ENCODE results near the gene MRPL10. TPM values are rescaled to one million over a fixed set of nuclear protein-coding genes. Genes with fewer than 3 reads are reported as not detected.

MRPL10 gene
- total RNA-seq = 53.5 TPM
- long read RNA-seq, transcript MRPL10-202 (5 exons, 1,725 nt) = major isoform, 52 of 116 reads
- long read RNA-seq, transcript MRPL10-203 (6 exons, 1,622 nt) = minor isoform, 21 of 116 reads
- long read RNA-seq, partial matches to known transcripts = 34 of 116 reads
- long read RNA-seq, other reads (novel, unspliced or antisense) = 7 of 116 reads

DNA sequence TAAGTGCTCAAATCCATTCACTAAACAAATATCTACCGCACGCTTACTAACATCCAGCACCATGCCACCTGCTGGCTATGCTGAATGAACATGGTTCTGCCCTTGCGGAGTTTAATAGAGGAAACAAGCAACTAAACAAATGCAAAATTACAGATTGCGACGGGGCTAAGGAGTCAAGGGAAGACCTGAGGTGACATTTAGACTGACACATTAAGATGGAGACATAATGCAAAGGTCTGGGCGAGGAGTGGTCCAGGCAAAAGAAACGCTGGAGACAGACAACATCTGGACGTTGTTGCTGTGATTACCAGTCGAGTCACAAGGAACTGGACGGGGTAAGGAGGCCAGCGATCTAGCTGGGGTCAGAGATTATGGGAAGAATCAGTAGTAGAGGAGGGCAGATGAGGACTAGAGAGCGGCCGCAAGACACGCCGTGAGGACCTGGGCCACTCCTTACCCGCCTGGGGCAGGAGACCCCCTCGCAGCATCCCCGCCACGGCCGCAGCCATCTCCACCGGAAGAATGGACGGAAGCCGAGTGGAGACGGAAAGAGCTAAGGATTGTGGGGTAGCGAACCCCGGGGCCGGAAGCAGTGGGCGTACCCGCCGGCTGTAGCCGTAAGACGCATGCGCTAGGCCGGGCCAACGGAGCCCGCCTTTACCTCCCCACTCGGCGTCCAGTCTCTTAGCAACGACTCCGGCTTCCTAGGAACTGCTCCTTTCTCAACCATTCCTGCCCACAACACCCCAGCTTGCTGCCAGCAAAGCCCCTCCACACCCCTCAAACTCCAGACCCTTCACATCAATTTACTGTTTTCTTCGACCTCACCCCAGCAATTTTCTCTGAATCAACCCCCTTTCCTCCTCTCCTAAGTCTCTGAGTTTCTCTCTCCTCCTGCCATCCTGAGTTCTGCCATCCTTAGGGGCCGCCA, at the start of gene MRPL10, which contains the start of gene LRRC46:
TSS of gene MRPL10 (minus strand) at position 539 of the 931 bp plus-strand sequence. CDS start at position 509, 30 bp downstream.
TSS of gene LRRC46 (plus strand) at position 668 of the 931 bp plus-strand sequence. CDS start 320 bp downstream, outside the sequence.
- intact Hi-C loops (cut with DNase I) = no loop called here
- ATAC-seq (ENCODE audit: poor library complexity) = peak; percentile 98
- DNase-seq = peak; percentile 96

DNA sequence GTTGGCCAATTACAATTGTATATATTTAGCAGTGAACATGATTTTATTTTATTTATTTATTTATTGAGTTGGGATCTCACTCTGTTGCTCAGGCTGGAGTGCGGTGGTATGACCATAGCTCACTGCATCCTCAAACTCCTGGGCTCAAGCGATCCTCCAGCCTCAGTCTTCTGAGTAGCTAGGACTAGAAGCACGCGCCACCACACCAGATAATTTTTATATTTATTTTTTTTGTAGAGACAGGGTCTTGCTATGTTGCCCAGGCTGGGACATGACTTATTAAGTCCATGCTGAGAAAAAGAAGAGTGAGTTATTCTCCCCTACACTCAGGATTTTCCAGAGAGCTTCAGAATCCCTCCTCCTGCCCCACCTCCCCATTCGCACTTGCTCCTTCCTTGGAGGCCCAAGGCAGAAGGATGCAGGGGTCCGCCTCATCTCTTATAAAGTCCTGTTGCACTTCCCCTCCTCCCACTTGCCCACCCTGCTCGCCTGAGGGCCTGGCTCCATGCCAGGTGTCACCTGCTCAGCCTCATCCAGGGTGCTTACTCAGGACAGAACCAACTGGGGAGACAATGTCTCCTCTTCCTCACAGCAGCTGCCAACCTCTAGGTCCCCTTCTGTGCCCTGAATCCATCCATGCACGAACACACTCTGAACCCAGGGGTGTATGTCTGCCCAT, 48.6 kb upstream of the MRPL10 start:
- intact Hi-C loops (cut with DNase I) = no loop called here
- no peak for DNase-seq
- ATAC-seq (ENCODE audit: poor library complexity) = no peak

DNA sequence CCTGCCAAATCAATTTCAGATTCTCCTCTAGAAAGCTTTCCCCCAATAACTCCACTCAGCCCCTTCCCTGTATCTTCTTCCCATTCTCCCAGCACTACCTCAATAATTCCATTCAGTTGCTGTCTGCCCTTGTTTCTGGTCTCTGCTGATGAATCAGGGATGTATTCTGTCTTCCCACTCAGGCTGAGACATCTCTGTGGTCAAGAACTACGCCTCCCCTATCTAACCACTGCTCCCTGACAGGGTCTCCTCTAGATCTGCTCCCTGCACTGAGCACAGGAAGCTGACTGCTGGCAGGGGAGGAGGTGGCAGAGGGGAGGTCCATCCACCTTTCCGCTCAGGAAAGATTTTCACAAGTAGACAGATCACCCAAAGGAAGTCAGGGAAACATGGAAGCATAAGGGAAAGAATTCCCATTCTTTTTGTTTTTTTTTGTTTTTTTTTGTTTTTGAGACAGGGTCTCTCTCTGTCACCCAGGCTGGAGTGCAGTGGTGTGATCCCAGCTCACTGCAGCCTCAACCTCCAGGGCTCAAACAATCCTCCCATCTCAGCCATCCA, 47.8 kb upstream of the MRPL10 start:
- ATAC-seq (ENCODE audit: poor library complexity) (no peak), DNase-seq (no peak)
- intact Hi-C loops (cut with DNase I) = no loop called here

DNA sequence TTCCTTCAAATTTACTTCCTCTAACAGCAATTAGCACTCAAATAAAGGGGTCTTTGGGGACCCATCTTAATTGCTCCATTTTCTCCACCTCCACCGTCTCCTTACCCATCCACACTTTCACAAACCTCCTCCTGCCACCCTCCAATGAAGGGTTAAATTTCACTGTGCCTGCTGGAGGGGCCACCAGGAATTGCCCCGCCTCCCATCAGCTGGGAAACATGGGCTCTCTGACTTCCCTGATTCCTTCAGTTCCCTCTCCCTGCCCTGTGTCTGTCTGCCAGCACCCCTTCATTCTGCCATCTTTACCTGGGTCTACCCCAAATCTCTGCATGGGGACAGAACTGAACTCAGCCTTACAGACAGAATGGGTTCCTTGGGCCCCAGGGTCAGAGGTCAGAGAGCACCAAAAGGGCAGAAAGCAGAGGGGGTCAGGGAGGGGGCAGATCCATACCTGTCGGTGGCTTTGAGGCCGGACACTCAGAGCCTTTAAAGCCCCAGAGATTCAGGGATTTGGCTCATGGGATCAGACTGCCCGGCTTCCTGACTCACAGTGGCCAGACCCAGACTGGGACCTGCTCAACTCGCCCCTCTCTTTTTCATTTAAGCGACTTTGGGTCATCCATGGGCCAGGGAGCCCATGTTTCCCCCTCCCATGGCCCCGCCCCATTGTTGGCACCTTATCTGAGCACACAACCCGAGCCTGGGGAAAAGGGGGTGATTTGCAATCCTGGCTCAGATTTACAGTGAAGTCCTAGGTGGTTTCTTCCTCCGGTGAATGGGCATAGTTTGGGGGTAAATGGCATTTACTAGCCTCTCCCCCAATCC, 47.1 kb upstream of the MRPL10 start:
- DNase-seq = no peak
- intact Hi-C loops (cut with DNase I) = no loop called here
- no peak for ATAC-seq (ENCODE audit: poor library complexity)

DNA sequence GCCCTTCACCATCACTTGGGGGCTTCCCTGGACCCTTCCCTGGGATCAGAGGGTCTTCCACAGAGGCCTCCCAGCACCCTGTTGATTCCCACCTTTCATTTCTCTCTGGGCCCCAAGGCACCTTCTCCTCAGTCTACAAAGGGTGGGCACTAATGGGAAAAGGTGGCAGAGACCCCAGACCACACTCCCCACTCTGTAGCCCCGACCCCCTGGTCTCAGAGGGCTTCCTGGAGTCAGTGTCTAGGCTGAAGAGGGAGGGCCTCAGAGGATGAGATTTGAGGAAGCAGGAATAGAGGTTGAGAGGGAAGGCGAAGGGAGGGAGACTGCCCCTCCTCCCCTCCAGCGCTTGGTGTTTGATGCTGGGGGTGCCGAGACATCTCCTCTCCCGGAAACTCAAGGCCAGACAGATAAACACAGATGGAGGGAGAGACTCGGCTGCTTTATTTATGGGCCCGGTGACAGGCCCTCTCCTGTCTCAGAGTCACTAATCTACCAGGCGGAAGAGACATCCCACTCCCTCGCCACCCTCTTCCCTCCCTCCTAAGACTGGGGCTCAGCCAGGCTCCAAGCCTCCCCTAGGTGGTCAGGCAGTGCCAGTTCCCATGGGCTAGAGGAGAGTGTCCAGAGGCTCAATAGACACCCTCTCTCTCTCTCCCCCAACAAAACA, 46.2 kb upstream of the MRPL10 start:
- intact Hi-C loops (cut with DNase I) = no loop called here
- DNase-seq (no peak), ATAC-seq (ENCODE audit: poor library complexity) (no peak)

DNA sequence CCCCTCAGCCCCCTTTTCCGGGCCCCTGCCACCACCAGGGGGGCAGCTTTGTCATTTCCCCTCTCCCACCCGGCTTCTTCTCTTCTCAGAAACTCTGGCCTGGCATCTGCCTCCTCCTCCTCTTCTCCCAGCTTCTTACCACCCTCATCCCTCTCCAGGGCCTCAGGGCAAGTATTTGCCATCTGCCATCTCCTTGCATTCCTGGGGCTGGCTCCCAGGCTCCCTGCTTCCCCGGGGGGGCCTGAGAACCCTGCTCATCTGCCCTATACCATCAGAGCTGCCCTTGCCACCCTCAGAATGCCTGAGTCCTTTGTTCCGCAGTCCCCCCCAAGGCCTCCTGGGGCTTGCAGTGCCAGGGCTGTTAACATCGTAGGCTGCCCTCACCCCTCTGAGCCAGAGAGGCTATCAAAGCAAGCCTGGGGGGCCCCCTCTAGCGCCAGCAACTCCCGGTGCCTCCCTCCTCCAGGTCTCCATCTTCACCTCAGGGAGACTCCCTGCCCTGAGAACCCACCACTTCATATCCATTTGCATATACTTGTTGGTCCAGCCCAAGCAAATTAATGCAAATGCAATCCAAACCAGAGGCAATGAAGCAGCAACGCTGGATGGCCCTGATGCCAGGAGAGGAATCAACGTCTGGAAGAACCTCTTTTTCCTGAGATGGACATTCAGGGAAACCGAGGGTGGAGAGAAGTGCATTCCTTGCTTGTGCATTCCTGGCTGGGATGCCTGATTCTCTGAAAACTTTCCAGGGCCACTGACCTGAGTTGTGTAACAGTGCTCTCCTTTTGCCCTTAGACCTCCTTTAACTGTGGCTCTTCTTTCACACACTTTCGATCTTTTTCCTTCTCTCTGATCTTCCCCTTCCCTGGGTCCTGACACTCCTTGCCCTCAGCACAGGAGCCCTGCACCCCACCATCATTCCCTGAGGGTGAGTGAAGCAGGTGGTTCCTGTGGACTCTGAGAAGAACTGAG, 44.0 kb upstream of the MRPL10 start:
- DNase-seq (no peak), ATAC-seq (ENCODE audit: poor library complexity) (no peak)
- intact Hi-C loops (cut with DNase I) = no loop called here

DNA sequence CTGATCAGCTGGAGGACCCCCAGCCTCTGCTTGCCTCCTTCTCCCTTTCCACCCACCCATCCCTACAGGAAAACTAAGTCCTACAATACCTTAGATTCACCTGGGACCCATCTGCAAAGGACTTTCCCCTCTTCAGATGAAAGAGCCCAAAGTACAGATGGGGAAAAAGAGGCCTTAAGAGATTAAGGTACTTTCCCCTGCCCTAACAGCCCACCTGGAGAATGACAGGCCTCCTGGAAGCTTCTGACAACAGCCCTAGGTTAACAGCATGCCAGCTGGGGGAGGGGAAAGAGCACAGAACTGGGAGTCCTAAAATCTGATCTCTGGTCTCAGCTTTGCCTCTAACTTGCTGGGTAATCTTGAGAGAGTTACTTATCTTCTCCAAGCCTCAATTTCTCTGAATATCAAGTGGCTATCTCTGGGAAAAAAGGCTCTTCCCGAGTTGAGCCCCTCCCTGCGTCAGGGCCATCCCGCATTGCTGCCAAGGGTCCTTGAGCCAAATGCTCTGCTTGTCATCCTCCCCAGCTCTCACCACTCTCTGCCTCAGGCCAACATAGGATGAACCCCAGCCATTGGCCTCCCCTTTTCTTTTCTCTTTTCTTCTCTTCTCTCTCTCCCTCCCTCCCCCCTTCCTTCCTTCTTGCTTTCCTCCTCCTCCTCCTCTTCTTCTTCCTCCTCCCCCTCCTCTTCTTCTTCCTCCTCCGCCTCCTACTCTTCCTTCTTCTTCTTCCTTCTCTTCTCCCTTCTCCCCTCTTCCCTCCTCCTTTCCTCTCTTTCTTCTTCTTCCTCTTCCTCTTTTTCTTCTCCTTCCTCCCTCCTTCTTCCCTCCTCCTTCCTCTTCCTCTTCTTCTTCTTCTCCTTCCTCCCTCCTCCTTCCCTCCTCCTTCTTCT, 42.1 kb upstream of the MRPL10 start:
- intact Hi-C loops (cut with DNase I) = no loop called here

DNA sequence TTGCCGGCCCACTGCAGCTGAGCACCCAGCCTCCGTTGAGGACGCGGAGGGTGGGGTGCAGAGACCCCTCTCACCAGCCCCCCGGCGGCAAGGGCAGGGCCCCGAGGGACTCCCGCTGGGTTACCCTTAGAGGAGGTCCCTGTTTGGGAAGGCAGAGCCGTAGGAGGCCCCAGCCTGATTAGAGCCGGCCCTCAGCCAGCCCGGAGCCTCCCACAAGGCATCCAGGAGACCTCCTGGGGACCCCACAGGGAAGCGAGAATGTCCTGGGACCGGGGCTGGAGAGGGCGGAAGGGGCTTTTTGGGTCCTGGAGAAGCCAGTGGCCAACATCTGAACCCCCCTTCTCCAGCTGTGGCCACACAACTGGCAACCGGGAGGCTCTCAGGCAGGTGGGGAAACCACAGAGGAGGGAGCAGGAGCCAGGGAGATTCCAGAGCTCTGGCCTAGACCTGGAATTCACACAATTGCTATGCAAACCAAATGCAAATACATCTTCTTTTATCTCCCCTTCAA, 41.4 kb upstream of the MRPL10 start:
- ATAC-seq (ENCODE audit: poor library complexity) (no peak), DNase-seq (no peak)

More for the DNA sequence above, 42.1 kb upstream of the MRPL10 start:
- no peak for ATAC-seq (ENCODE audit: poor library complexity)
- DNase-seq = no peak

DNA sequence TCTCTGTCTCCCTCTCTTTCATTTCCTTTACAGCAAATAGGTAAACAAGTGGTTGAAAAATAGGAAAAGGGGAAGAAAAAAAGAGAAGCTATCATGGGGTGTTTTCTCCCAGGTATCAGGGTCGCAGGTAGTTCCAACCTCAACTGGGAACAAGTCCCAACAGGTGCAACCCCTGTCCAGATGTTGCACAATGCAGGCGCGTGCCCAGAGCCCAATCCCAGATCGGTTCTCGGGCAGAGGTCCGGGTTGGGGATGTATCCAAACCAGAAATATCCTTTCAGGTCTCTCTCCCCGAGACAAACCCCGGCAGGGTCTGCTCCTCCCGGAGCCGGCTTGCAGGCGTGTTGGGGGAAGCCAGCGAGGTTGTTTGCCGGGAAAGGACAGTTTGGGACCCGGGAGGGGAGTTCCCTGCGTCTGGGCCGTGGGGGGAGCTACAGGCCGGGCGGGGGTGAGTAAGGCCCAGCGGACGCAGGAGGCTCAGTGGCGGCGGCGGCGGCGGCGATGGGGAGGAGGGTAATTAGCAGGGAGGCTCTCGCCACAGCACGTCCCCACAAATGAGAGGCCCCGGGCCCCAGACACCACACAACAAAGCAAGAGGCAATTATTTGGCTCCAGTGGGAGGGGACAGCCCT, 40.8 kb upstream of the MRPL10 start:
- intact Hi-C loops (cut with DNase I) = no loop called here
- ATAC-seq (ENCODE audit: poor library complexity) (no peak), DNase-seq (no peak)

More for the DNA sequence above, 41.4 kb upstream of the MRPL10 start:
- intact Hi-C loops (cut with DNase I) = no loop called here

DNA sequence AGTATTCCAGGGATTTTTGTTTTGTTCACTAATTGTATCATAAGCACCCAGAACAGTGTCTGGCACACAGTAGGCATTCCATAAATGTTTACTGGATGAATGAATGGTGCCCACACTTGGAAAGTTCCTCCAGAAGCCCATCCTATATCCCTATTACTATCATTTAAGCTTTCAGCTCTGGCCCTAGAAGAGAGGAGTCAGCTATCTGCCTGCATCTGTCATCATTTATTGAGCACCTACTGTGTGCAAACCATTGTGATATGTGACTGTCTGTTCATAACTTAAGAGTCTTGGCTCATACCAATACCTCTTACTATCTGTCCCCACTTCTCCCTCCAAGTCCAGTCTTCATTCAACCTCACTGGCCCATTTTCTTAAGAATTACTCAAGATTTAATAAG, 39.7 kb upstream of the MRPL10 start:
- intact Hi-C loops (cut with DNase I) = no loop called here
- ATAC-seq (ENCODE audit: poor library complexity) (no peak), DNase-seq (no peak)

DNA sequence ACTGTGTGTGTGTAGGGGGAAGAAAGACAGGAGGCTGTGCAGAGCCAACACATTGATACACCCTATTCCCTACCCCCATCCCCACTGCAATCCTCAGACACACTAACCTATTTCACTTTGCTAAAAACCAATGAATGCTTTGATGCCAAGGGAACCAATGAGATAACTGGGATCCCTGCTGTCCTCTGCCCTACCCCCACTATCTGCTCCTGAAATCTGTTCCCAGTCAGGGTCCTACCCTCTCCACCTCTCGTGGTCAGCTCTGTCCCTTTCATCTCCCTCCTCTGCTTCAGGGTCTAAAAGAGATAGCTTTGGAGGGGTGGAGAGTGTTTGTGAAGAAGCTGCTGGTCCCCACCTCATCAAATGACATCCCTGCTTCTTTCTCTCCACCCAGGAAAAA, 38.7 kb upstream of the MRPL10 start:
- intact Hi-C loops (cut with DNase I) = no loop called here
- ATAC-seq (ENCODE audit: poor library complexity) (no peak), DNase-seq (no peak)

DNA sequence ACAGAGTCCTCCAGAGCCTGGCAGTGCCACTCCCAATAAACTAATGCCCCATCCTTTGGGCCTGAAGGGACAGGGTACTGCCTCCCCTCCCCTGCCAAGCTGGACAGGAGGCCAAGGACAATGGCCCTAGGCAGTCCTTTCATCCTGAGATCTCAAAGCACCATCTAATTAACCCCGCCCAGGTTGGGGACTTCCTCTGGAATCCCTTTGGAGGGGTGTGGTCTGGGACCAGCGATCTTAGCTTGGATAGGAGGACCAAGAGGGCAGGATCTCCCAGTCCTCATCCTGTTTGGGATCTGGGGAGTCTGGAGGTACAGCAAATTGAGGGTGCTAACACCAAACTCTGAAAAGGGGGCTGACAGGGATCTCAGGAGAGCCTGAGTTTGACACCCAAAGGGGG, 37.8 kb upstream of the MRPL10 start:
- DNase-seq (no peak), ATAC-seq (ENCODE audit: poor library complexity) (no peak)
- intact Hi-C loops (cut with DNase I) = no loop called here

DNA sequence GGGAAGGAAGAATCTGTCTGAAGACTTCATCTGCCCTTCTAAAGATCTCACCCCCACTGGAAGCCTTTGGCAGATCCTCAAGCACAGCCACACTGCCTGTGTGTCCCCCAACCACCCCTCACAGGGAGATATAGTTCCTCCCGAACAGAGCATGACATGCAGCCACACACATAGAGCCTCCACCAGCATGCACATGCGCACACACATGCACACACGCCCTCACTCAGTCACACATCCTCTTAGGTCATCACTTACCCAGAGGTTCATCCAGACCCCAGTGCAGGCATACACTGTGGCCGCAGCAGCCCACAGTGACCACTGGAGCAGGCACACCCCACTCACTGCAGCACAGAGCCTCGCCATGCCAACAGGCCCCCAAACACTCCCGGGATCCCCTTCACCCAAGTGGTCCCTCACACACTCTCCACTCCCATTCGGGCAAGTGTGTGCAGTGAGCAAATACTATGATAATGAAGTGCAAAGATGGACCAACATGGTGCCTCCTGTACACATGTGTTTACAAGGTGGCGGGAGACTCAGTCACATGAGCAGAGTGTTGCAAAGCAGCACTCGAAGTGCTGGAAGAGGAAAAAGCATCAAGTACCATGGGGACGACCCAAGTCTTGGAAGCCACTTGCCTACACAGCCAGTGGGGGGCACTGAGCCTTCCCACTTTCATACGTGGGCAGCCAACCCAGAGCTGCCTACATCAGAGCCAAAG, 36.6 kb upstream of the MRPL10 start:
- intact Hi-C loops (cut with DNase I) = no loop called here
- DNase-seq (no peak), ATAC-seq (ENCODE audit: poor library complexity) (no peak)

DNA sequence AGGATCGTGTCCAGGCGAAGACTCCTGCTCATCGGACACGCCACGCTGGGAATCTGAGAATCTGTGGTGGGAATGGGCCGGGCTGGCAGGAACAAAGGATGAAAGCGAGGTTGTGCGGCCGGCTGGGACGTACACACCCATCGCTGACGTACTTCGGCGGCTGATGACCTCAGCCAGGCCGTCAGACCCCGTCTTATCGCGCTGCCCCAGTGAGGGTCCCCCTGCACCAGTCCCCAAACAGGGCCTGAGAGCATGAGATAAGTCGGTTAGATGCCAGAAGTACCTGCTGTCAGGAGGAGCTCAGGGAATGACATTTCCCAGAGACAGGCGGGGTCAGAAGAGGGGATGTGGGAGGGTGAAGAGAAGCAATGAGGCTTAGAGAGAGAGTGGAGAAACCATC, 35.6 kb upstream of the MRPL10 start:
- ATAC-seq (ENCODE audit: poor library complexity) = no peak
- intact Hi-C loops (cut with DNase I) = no loop called here
- no peak for DNase-seq

DNA sequence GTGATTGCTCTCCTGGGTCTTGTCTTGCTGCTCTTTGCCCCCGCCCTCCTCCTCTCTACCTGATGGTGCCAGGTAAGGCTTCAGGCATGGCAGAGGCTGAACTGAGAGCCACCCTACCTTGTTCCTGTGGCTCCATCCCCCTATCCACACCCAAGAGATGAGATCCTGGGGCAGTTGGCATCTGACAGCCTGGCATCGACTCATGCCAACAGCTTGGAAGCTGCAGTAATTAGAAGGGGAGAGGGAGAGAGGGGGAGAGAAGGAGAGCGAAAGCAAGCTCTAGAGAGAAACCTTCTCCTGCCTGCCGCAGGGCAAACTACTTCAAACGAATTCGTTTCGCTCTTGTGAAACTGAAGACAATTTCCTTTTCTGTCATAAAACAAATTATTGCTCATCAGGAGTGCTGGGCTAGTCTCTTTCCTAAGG, 33.5 kb upstream of the MRPL10 start:
- DNase-seq = no peak
- intact Hi-C loops (cut with DNase I) = no loop called here
- ATAC-seq (ENCODE audit: poor library complexity) = no peak
